ENCODE data around the gene CST11.

Gene CST11

DNA sequence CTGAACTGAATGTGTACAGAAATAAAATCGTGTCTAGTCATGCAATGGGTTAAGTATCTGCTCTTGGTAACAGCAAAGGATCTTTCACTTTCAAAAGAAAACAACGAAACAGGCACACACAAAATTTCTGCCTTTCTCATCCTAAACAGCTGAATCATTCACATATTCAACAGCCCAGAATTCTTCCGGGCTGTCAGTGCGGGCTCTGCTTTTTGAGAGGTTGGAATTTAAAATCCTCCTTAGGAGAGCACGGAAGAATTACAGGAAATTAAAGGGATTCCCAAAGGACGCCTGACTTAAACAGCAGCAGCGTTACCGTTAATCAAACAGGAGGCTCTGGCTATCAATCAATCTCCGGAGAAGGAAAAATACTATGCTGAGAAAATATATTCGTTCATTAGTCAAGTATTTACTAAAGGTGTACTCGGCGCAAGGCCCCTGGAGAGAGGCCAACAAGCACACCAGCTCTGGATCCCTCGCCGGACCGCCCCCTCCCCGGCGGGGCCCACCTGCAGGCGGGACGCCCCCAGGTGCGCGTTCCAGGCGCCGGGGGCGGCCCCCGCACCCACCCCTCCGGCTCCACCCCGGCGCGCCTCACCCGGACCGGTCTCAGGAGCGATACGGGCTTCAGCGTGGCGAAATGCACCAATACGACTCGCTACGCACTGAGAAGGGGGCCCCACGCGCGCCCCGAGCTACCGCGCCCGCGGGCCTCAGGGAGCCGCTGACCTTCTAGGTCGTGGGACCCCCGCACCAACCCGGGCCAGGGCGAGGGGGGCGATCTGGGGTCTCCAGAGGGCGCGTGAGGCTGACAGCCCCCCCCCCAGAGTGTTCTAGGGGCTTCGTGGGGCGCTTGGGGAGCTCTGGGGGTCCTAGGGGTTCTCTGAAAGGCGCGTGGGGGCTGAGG lies 32.4 kb downstream of the CST11 start:
- DNase-seq (peak; percentile 9), ATAC-seq (replicated peaks) (peak; percentile 36 to 50)
- H3K27me3 Mint-ChIP-seq: peaks cover 6 to 12% of the 10 kb centered on the region in 2 donors
- peaks cover 0 to 3% of the 10 kb centered on the region in 2 donors for H3K36me3 Mint-ChIP-seq
- H3K4me3 Mint-ChIP-seq: peak overlapping the region; percentile 87 to 90
- peaks cover 12 to 25% of the 10 kb centered on the region in 2 donors for H3K4me1 Mint-ChIP-seq
- no peaks in the 10 kb centered on the region for H3K9me3 Mint-ChIP-seq
- H3K27ac Mint-ChIP-seq: peak overlapping the region; percentile 89

DNA sequence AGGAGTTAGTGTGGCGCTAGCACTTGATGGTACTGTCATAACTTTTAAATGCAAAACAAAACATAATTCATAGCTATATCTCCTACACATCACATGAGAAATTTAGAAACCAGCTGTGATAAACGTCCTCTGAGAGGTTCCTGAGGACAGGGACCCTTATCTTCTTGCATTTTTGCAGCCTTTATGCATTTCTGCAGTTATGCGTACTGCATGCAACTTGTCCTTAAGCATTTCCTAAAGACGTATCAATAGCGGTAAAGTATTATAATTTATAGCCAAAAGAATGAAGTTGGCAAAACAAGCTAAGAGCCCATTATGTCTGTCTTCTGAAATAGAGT lies 33.0 kb downstream of the CST11 start:
- no peaks in the 10 kb centered on the region for H3K9me3 Mint-ChIP-seq
- peaks cover 12 to 25% of the 10 kb centered on the region in 2 donors for H3K4me1 Mint-ChIP-seq
- no peak for DNase-seq
- no peak for ATAC-seq (replicated peaks)
- H3K27me3 Mint-ChIP-seq: peaks cover 3 to 6% of the 10 kb centered on the region in 2 donors
- H3K27ac Mint-ChIP-seq: no peak overlapping the region
- H3K4me3 Mint-ChIP-seq: peak overlapping the region; percentile 87 to 90
- peaks cover 0 to 3% of the 10 kb centered on the region in 2 donors for H3K36me3 Mint-ChIP-seq

GRCh38 chr20:23417861-23418260 lies 34.8 kb downstream of the CST11 start:
- Mint-ChIP-seq H3K27me3 (no peaks in the 10 kb centered on the region), H3K36me3 (peaks cover 3 to 5% of the 10 kb centered on the region in 2 donors), H3K4me3 (no peak overlapping the region), H3K4me1 (peaks cover 15 to 31% of the 10 kb centered on the region in 2 donors), H3K9me3 (no peaks in the 10 kb centered on the region), H3K27ac (no peak overlapping the region)
- ATAC-seq (replicated peaks) (no peak), DNase-seq (no peak)

DNA sequence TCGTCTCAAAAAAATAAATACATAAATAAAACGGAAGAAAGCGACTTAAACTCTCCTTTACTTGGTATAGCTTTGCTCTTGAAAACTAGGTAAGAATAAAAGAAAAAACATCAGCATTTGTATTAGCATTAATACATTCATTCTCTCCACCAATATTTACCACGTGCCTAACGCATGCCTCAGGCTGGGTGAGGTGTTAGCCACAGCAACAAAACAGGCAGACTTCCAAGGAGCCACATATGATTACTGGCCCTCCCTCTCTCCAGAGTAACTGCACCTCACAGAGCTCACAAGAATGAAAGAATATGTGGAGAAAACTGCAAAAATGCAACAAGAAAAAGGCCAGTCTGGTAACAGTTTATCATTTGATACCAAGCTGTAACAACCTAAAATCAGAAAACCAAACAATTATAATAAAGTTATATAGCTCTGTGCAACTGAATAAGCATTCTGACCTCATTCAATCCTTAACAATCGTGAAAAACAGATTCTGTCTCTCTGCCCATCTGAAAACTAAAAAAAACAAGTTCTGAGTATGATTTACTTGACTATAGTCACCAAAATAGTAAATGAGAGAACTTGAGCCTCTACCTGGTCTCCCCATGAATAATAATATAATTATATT lies 36.6 kb downstream of the CST11 start:
- Mint-ChIP-seq H3K9me3 (no peaks in the 10 kb centered on the region), H3K27ac (no peak overlapping the region), H3K27me3 (no peaks in the 10 kb centered on the region), H3K4me1 (peaks cover 16 to 26% of the 10 kb centered on the region in 2 donors), H3K36me3 (peaks cover 9 to 10% of the 10 kb centered on the region in 2 donors), H3K4me3 (no peak overlapping the region)
- DNase-seq (no peak), ATAC-seq (replicated peaks) (no peak)

DNA sequence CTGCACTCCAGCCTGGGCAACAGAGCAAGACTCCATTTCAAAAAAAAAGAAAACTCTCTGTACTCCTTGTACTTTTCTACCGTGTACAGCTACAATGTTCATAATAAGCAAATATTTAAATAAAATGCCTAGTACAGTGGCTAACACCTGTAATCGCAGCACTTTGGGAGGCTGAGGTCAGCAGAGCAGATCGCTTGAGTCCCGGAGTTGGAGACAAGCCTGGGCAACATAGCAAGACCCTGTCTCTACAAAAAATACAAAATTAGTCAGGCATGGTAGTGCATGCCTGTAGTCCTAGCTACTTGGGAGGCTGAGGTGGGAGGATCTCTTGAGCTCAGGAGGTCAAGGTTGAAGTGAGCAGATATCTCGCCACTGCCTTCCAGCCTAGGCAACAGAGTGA lies 37.1 kb downstream of the CST11 start:
- peaks cover 16 to 26% of the 10 kb centered on the region in 2 donors for H3K4me1 Mint-ChIP-seq
- peaks cover 10 to 11% of the 10 kb centered on the region in 2 donors for H3K36me3 Mint-ChIP-seq
- no peaks in the 10 kb centered on the region for H3K9me3 Mint-ChIP-seq
- no peak overlapping the region for H3K4me3 Mint-ChIP-seq
- H3K27me3 Mint-ChIP-seq: no peaks in the 10 kb centered on the region
- no peak for DNase-seq
- no peak overlapping the region for H3K27ac Mint-ChIP-seq
- ATAC-seq (replicated peaks): no peak

DNA sequence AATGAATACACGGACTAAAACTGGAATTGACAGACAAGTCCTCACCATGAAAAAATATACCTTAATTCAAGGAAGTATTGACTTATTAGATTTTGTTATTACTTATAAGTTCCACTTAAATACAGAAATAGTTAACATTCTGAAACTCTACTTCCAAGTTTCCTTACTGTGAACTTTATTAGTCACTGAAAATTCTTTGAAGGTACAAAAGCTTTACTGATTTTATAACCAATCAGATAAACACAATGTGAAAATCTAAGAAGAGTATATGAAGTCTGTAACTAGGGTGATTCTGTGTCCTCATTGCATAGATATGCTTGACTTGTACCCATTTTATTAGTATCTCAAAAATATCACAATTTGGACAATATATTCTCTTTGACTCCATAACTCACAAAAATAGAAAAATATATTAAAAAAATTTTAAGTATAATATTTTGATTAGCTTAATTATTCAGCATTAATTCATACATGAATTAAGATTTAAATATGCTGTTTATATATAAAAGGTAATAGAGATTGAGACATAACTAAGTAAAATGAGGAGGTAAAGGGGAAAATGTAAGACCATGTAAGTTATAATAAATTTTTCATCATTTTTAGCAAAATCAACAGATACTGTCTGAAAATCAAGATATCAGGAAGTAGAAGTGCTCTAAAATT lies 38.0 kb downstream of the CST11 start:
- no peak for DNase-seq
- Mint-ChIP-seq H3K4me3 (no peak overlapping the region), H3K9me3 (no peaks in the 10 kb centered on the region), H3K36me3 (peaks cover 10 to 11% of the 10 kb centered on the region in 2 donors), H3K4me1 (peaks cover 16 to 26% of the 10 kb centered on the region in 2 donors), H3K27me3 (no peaks in the 10 kb centered on the region), H3K27ac (no peak overlapping the region)
- no peak for ATAC-seq (replicated peaks)

- H3K4me1 Mint-ChIP-seq: peaks cover 16 to 18% of the 10 kb centered on the region in 2 donors
- no peaks in the 10 kb centered on the region for H3K27me3 Mint-ChIP-seq
- peaks cover 10 to 11% of the 10 kb centered on the region in 2 donors for H3K36me3 Mint-ChIP-seq
- DNase-seq (no peak), ATAC-seq (replicated peaks) (no peak)
- H3K27ac Mint-ChIP-seq: no peak overlapping the region
- no peak overlapping the region for H3K4me3 Mint-ChIP-seq
- no peaks in the 10 kb centered on the region for H3K9me3 Mint-ChIP-seq
These were observed 38.7 kb downstream of the CST11 start for GRCh38 chr20:23413862-23414422.

- H3K27ac Mint-ChIP-seq: no peak overlapping the region
- no peaks in the 10 kb centered on the region for H3K9me3 Mint-ChIP-seq
- H3K27me3 Mint-ChIP-seq: no peaks in the 10 kb centered on the region
These were observed 40.6 kb downstream of the CST11 start for GRCh38 chr20:23412026-23412425.

DNA sequence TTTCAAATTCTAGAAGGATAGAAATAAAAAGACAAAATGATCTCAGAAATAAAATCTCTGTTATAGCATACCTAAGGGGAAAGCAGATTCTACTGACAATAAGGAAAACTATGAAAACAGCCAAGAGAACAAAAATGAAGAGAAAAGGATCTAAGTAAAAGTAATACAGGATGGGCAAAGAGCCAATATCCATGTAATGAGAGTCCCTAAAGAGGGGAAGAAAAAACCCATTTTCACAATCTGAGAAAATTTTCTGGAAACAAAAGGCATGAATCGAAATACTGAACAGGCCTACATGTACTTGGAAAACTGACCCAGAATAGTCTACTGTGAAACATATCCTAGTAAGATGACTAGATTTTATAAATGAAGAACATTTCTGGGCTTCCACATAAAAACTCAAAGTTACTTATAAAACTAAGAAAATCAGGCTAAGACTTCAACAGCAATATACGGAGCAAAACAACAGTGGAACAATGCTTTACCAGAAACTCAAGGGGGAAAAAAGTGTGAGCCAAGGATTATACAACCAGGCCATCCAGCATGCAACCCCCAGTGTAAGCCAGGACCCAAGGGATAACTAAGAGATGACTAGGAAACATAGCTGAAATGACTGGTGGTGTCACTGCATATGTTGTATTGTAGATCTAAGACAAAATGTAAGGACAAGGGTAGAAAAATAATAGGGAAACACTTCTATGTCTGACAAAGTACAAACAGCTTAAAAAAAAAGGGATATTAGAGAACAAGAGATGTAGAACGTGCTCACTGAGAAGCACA lies 41.6 kb downstream of the CST11 start:
- Mint-ChIP-seq H3K36me3 (peaks cover 10 to 11% of the 10 kb centered on the region in 2 donors), H3K4me1 (peaks cover 26 to 36% of the 10 kb centered on the region in 2 donors), H3K27me3 (no peaks in the 10 kb centered on the region), H3K9me3 (no peaks in the 10 kb centered on the region), H3K4me3 (no peak overlapping the region), H3K27ac (no peak overlapping the region)
- DNase-seq: no peak
- no peak for ATAC-seq (replicated peaks)

More at GRCh38 chr20:23412026-23412425, 40.6 kb downstream of the CST11 start:
- DNase-seq (no peak), ATAC-seq (replicated peaks) (no peak)
- H3K4me3 Mint-ChIP-seq: no peak overlapping the region
- peaks cover 10 to 11% of the 10 kb centered on the region in 2 donors for H3K36me3 Mint-ChIP-seq
- peaks cover 26 to 32% of the 10 kb centered on the region in 2 donors for H3K4me1 Mint-ChIP-seq

GRCh38 chr20:23409800-23410199 lies 42.9 kb downstream of the CST11 start:
- H3K27me3 Mint-ChIP-seq: no peaks in the 10 kb centered on the region

DNA sequence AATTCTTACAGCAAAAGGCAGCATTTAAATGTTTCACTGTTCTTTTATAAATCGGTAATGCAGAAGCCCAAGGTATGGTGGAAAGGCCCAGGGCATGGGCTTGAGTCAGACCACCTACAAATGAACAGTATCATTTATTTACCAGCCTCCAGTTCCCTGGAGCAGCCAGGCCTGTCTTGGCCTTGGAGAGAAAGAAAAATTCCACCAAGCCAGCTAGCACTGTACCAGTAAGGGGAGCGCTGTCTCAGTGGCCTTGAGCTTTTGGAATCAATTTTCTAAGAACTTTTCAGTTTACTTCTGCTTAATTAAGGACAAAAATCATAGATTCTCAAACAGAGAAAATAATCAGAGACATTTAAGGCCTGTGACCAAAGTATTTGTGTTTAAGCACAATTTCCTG lies 43.7 kb downstream of the CST11 start:
- no peak overlapping the region for H3K4me3 Mint-ChIP-seq

More at GRCh38 chr20:23409800-23410199, 42.9 kb downstream of the CST11 start:
- DNase-seq: no peak
- Mint-ChIP-seq H3K36me3 (peaks cover 7 to 11% of the 10 kb centered on the region in 2 donors), H3K4me1 (peaks cover 24 to 34% of the 10 kb centered on the region in 2 donors), H3K9me3 (no peaks in the 10 kb centered on the region), H3K4me3 (no peak overlapping the region), H3K27ac (no peak overlapping the region)
- ATAC-seq (replicated peaks): no peak

GRCh38 chr20:23407781-23408464 lies 44.8 kb downstream of the CST11 start:
- peak; percentile 98 to 100 for ATAC-seq (replicated peaks)
- Mint-ChIP-seq H3K27ac (peak overlapping the region; percentile 69), H3K36me3 (peaks cover 5 to 10% of the 10 kb centered on the region in 2 donors), H3K4me1 (peaks cover 21 to 27% of the 10 kb centered on the region in 2 donors), H3K27me3 (no peaks in the 10 kb centered on the region), H3K9me3 (no peaks in the 10 kb centered on the region), H3K4me3 (no peak overlapping the region)
- peak; percentile 8 for DNase-seq

More for the DNA sequence above, 43.7 kb downstream of the CST11 start:
- ATAC-seq (replicated peaks): no peak
- no peak for DNase-seq
- Mint-ChIP-seq H3K9me3 (no peaks in the 10 kb centered on the region), H3K27me3 (no peaks in the 10 kb centered on the region), H3K36me3 (peaks cover 7 to 13% of the 10 kb centered on the region in 2 donors), H3K4me1 (peaks cover 24 to 34% of the 10 kb centered on the region in 2 donors), H3K27ac (no peak overlapping the region)

DNA sequence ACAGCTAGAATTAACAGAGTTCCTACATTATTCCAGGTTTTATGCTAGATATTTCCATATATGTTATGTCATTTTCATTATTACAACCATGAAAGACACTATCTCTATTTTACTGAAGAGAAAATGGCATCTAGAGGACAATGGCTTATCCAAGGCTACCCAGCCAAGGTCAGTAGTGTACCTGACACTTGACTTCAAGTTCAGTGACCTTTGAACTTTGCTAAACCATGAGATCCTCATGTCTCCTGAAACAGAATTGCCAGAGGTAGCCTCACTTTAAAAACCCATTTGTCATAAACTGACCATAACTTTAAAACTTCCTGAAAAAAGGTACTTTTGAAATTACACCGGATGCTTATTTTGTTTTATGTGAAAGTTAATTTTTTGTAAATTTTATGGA lies 45.8 kb downstream of the CST11 start:
- Mint-ChIP-seq H3K9me3 (no peaks in the 10 kb centered on the region), H3K4me3 (no peak overlapping the region), H3K27ac (no peak overlapping the region), H3K36me3 (peaks cover 10% of the 10 kb centered on the region in 2 donors), H3K27me3 (no peaks in the 10 kb centered on the region), H3K4me1 (peaks cover 19 to 27% of the 10 kb centered on the region in 2 donors)
- ATAC-seq (replicated peaks) (no peak), DNase-seq (no peak)

All from stimulated activated naive B cell treated with anti-CD40 and anti-IgM and Interleukin-4, amounts not matched to agents 10 μg/mL and 1 μg/mL and 100 μg/mL, for 72 hours (primary cell).